ENCODE results near the gene NFIA.

The NFIA gene

DNA sequence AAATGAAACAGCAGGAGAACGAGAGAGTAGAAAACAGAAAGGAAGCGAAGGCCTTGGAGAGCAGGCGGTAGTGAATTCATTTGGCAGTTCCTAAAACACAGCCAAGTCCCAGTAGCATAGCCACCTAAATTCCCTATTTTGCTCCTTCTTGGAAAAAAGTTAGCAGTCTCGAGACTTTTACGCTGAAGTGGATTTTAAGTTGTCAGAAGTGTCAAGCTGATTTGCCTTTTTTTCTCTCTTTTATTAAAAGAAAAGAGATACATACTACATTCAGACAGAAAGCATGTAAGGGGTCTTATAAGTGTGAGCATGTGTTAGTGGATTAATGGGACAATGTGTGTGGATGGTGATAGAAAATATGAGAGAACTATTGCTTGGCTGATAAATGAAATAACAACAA, 19.2 kb downstream of the NFIA start:
- ATAC-seq (ENCODE audit: low read depth) (no peak), DNase-seq (ENCODE audit: low spot score) (no peak)
- 0 out of 2 replicates have a peak, but pooled peaks cover 4% of the 10 kb centered on the region for H3K36me3 ChIP-seq (ENCODE audit: low read depth)
- H3K27ac ChIP-seq (ENCODE audit: poor library complexity, severe bottlenecking) = no peak overlapping the region
- no peak for TF ChIP-seq CTCF (IDR thresholded peaks at IDR 0.05; ENCODE audit: poor library complexity, severe bottlenecking)
- H3K4me3 ChIP-seq (ENCODE audit: severe bottlenecking) = no peak overlapping the region
- H3K4me1 ChIP-seq (ENCODE audit: insufficient read depth, poor library complexity, severe bottlenecking) = peaks cover 17% of the 10 kb centered on the region
- no peaks in the 10 kb centered on the region for H3K27me3 ChIP-seq (ENCODE audit: insufficient read depth, poor library complexity, severe bottlenecking)
- no peaks in the 10 kb centered on the region for H3K9me3 ChIP-seq (ENCODE audit: severe bottlenecking)

- no peak overlapping the region for H3K27ac ChIP-seq (ENCODE audit: poor library complexity, severe bottlenecking)
- no peaks in the 10 kb centered on the region for H3K27me3 ChIP-seq (ENCODE audit: insufficient read depth, poor library complexity, severe bottlenecking)
- H3K4me1 ChIP-seq (ENCODE audit: insufficient read depth, poor library complexity, severe bottlenecking) = peaks cover 13% of the 10 kb centered on the region
- H3K36me3 ChIP-seq (ENCODE audit: low read depth) = 0 out of 2 replicates have a peak, but pooled peaks cover 4% of the 10 kb centered on the region
- DNase-seq (ENCODE audit: low spot score) = no peak
- H3K4me3 ChIP-seq (ENCODE audit: severe bottlenecking) = no peak overlapping the region
- no peak for TF ChIP-seq CTCF (IDR thresholded peaks at IDR 0.05; ENCODE audit: poor library complexity, severe bottlenecking)
- no peak for ATAC-seq (ENCODE audit: low read depth)
- H3K9me3 ChIP-seq (ENCODE audit: severe bottlenecking) = peaks cover under 1% of the 10 kb centered on the region
These were observed 19.7 kb downstream of the NFIA start for GRCh38 chr1:61102041-61102440.

GRCh38 chr1:61102621-61103020, 20.3 kb downstream of the NFIA start:
- Histone ChIP-seq H3K27ac (ENCODE audit: poor library complexity, severe bottlenecking) (no peak overlapping the region), H3K27me3 (ENCODE audit: insufficient read depth, poor library complexity, severe bottlenecking) (no peaks in the 10 kb centered on the region), H3K36me3 (ENCODE audit: low read depth) (peaks cover 4% of the 10 kb centered on the region; the same call in 1 of the 2 replicates), H3K9me3 (ENCODE audit: severe bottlenecking) (peaks cover 5% of the 10 kb centered on the region), H3K4me3 (ENCODE audit: severe bottlenecking) (no peak overlapping the region), H3K4me1 (ENCODE audit: insufficient read depth, poor library complexity, severe bottlenecking) (peaks cover 8% of the 10 kb centered on the region)
- DNase-seq (ENCODE audit: low spot score) (no peak), ATAC-seq (ENCODE audit: low read depth) (no peak)
- no peak for TF ChIP-seq CTCF (IDR thresholded peaks at IDR 0.05; ENCODE audit: poor library complexity, severe bottlenecking)

GRCh38 chr1:61104220-61104671, 21.9 kb downstream of the NFIA start:
- DNase-seq (ENCODE audit: low spot score) = no peak
- no peak overlapping the region for H3K4me3 ChIP-seq (ENCODE audit: severe bottlenecking)
- H3K27me3 ChIP-seq (ENCODE audit: insufficient read depth, poor library complexity, severe bottlenecking) = no peaks in the 10 kb centered on the region
- TF ChIP-seq CTCF (IDR thresholded peaks at IDR 0.05; ENCODE audit: poor library complexity, severe bottlenecking) = no peak
- peaks cover 12% of the 10 kb centered on the region for H3K4me1 ChIP-seq (ENCODE audit: insufficient read depth, poor library complexity, severe bottlenecking)
- H3K36me3 ChIP-seq (ENCODE audit: low read depth) = peaks cover 4% of the 10 kb centered on the region
- peaks cover 10% of the 10 kb centered on the region for H3K9me3 ChIP-seq (ENCODE audit: severe bottlenecking)
- no peak for ATAC-seq (ENCODE audit: low read depth)
- H3K27ac ChIP-seq (ENCODE audit: poor library complexity, severe bottlenecking) = no peak overlapping the region

DNA sequence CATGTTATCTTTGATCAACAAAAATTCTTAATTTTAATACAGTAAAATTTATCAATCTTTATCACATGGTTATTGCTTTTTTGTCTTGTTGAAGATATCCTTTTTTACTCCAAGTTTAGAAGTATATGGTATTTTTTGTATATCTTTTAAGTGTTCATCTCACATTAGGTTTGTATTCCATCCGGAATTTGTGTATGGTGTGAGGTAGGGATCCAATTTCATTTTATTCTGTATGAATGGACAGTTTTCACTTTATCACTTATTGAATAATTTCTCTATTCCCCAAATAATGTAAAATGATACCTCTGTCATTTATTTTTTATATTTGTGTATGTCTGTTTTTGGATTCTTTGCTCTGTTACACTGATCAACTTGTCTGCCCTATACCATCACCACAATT, 25.3 kb downstream of the NFIA start:
- Histone ChIP-seq H3K36me3 (ENCODE audit: low read depth) (peaks cover 7% of the 10 kb centered on the region), H3K4me3 (ENCODE audit: severe bottlenecking) (no peak overlapping the region), H3K4me1 (ENCODE audit: insufficient read depth, poor library complexity, severe bottlenecking) (peaks cover 8% of the 10 kb centered on the region), H3K9me3 (ENCODE audit: severe bottlenecking) (peaks cover 10% of the 10 kb centered on the region), H3K27ac (ENCODE audit: poor library complexity, severe bottlenecking) (no peak overlapping the region), H3K27me3 (ENCODE audit: insufficient read depth, poor library complexity, severe bottlenecking) (no peaks in the 10 kb centered on the region)
- DNase-seq (ENCODE audit: low spot score) (no peak), ATAC-seq (ENCODE audit: low read depth) (no peak)
- no peak for TF ChIP-seq CTCF (IDR thresholded peaks at IDR 0.05; ENCODE audit: poor library complexity, severe bottlenecking)

All from RWPE2 (cell line).